GM23338 (cell line): ENCODE measurements around the gene TOGARAM1.

Experiments
- CREB1 ChIP-seq: fragments of 250-450 bp; sonication (Bioruptor Pico); IDR thresholded peaks from 2 replicates; pipeline ENCODE4 v1.5.0; 2020; ENCODE audit warnings: low read depth, mild to moderate bottlenecking, moderate library complexity
- CTCF ChIP-seq, 2 experiments: fragments of 200-600 bp in 1 of 2; sonication (generic) in 1 of 2; conservative IDR thresholded peaks; 2 replicates each; pipeline versions ENCODE4 v1.5.1 to v1.6.1; 2016 to 2017; ENCODE audit warnings: antibody characterized with exemption in 2 of 2, low read depth in 2 of 2, mild to moderate bottlenecking in 2 of 2, moderate library complexity in 1 of 2
- ETS1 ChIP-seq: IDR thresholded peaks from 2 replicates; pipeline ENCODE4 v1.6.1; 2016; ENCODE audit warnings: antibody characterized with exemption
- EZH2 ChIP-seq: fragments of 200-600 bp; sonication (generic); IDR thresholded peaks from one replicate; pipeline ENCODE4 v1.8.0; 2017; ENCODE audit warnings: antibody characterized with exemption, mild to moderate bottlenecking, low read depth; ENCODE audit not compliant: unreplicated experiment
- EZH2phosphoT487 ChIP-seq: fragments of 200-600 bp; sonication (generic); IDR thresholded peaks from one replicate; pipeline ENCODE4 v1.8.1; 2018; ENCODE audit warnings: antibody characterized with exemption; ENCODE audit not compliant: unreplicated experiment
- NANOG ChIP-seq: IDR thresholded peaks from 2 replicates; pipeline ENCODE4 v1.6.1; 2016; ENCODE audit warnings: antibody characterized with exemption, borderline replicate concordance
- POLR2AphosphoS5 ChIP-seq: IDR thresholded peaks from 2 replicates; pipeline ENCODE4 v1.6.1; 2016; ENCODE audit warnings: antibody characterized with exemption, low read depth
- REST ChIP-seq: IDR thresholded peaks from one replicate; pipeline ENCODE4 v1.6.1; 2018; ENCODE audit warnings: antibody characterized with exemption; ENCODE audit not compliant: unreplicated experiment
- STAT1 ChIP-seq: IDR thresholded peaks from one replicate; pipeline ENCODE4 v1.6.1; 2016; ENCODE audit warnings: antibody characterized with exemption; ENCODE audit not compliant: unreplicated experiment
- ZNF114 ChIP-seq: fragments of 250-450 bp; sonication (Bioruptor Pico); IDR thresholded peaks from 2 replicates; pipeline ENCODE4 v1.5.0; 2020; ENCODE audit warnings: mild to moderate bottlenecking, moderate library complexity

- TF ChIP-seq POLR2AphosphoS5 (no peak), CTCF (conservative IDR thresholded peaks at IDR 0.05; ENCODE audit: low read depth in 2 of 2) (no peak), STAT1 (no peak), EZH2 (no peak), REST (no peak), CREB1 (CRISPR knock-in tag) (no peak), NANOG (no peak), ETS1 (no peak), ZNF114 (CRISPR knock-in tag) (no peak), EZH2phosphoT487 (no peak)
These were observed 19.6 kb upstream of the TOGARAM1 start for GRCh38 chr14:44942436-44942835.
